K562 (cell line): ENCODE results near the gene NUDT9. TPM values are rescaled to one million over a fixed set of nuclear protein-coding genes. Genes with fewer than 3 reads are reported as not detected.

Source experiments
- ATAC-seq: fragments of 200-7000 bp; cut with Tn5 transposase; 3 replicates; pipeline ENCODE4 v1.9.1; 2020; ENCODE audit warnings: moderate library complexity
- BruUV-seq: library from RNA; stranded (reverse); fragments of 400-500 nt; replicated peaks from 2 replicates; lab custom pipeline; 2021; lab: Mats Ljungman, UMichigan
- CTCF ChIA-PET: fragments of 300-600 bp; formaldehyde crosslinking; extraction: SDS; loops from one replicate; lab custom pipeline; 2021; ENCODE audit warnings: low intra/inter-chr PET ratio; lab: Yijun Ruan, JAX
- POLR2A ChIA-PET: fragments of 300-600, 350-650 bp; sonication (Branson Sonifier 250); formaldehyde crosslinking; extraction: SDS; loops from one replicate; lab custom pipeline; 2021; ENCODE audit warnings: antibody characterized with exemption, inconsistent platforms; lab: Yijun Ruan, JAX
- DNase-seq, 4 experiments: peaks; one replicate each; pipeline versions ENCODE4 v3.0.0 to v3.0.0-alpha.2; 2011 to 2018; ENCODE audit warnings: low spot score in 3 of 4, mixed read lengths in 3 of 4; ENCODE audit errors: extremely low read depth in 1 of 4
- FAIRE-seq: peaks from 2 replicates; lab custom pipeline; 2011; peaks lifted over from hg19 to GRCh38; lab: Jason Lieb, UNC
- H2AFZ ChIP-seq: 2 replicates; pipeline ENCODE4 v1.6.0; 2011; ENCODE audit warnings: low read depth, low read length, control low read depth, inconsistent platforms
- H3K27ac ChIP-seq: fragments of 200-600 bp; 3 replicates; pipeline ENCODE4 v1.8.0; 2011; ENCODE audit warnings: low read depth, mild to moderate bottlenecking, control low read depth, inconsistent platforms, low read length, moderate library complexity, mixed read lengths; ENCODE audit errors: extremely low read depth
- H3K27me3 ChIP-seq, 2 experiments: fragments of 300-600 bp in 1 of 2; 2 replicates in 1 of 2; 3 replicates in 1 of 2; pipeline versions ENCODE4 v1.6.0 to v1.8.0; 2011; ENCODE audit warnings: inconsistent platforms in 2 of 2, low read length in 2 of 2, mild to moderate bottlenecking in 1 of 2, mixed read lengths in 1 of 2, moderate library complexity in 1 of 2; ENCODE audit not compliant: control insufficient read depth in 2 of 2, insufficient read depth in 2 of 2
- H3K36me3 ChIP-seq: fragments of 300-600 bp; 3 replicates; pipeline ENCODE4 v1.8.0; 2011; ENCODE audit warnings: mild to moderate bottlenecking, low read length, inconsistent platforms; ENCODE audit not compliant: control insufficient read depth, insufficient read depth
- H3K4me1 ChIP-seq, 2 experiments: fragments of 200-600 bp in 1 of 2; replicated peaks in 1 of 2; 2 replicates in 1 of 2; 3 replicates in 1 of 2; pipeline versions ENCODE4 v1.5.1 to v1.8.0; 2011; ENCODE audit warnings: inconsistent platforms in 2 of 2, low read length in 2 of 2, mild to moderate bottlenecking in 1 of 2, mixed read lengths in 1 of 2, moderate library complexity in 1 of 2; ENCODE audit not compliant: control insufficient read depth in 2 of 2, insufficient read depth in 2 of 2
- H3K4me2 ChIP-seq: 2 replicates; pipeline ENCODE4 v1.6.1; 2011; ENCODE audit warnings: low read length, control low read depth, inconsistent platforms, mixed read lengths; ENCODE audit not compliant: insufficient read depth
- H3K4me3 ChIP-seq: fragments of 200-600 bp; sonication (generic), shearing (Covaris generic); 2 replicates; pipeline ENCODE4 v1.5.1; 2016; ENCODE audit warnings: control low read depth, inconsistent platforms
- H3K79me2 ChIP-seq: fragments of 200-600 bp; 3 replicates; pipeline ENCODE4 v1.8.0; 2011; ENCODE audit warnings: low read length, inconsistent platforms; ENCODE audit not compliant: control insufficient read depth, insufficient read depth
- H3K9ac ChIP-seq, 2 experiments: 2 replicates each; pipeline versions ENCODE4 v1.6.0 to v1.6.1; 2011; ENCODE audit warnings: low read depth in 2 of 2, low read length in 2 of 2, control low read depth in 1 of 2, inconsistent platforms in 1 of 2, mild to moderate bottlenecking in 1 of 2, mixed read lengths in 1 of 2; ENCODE audit not compliant: insufficient read depth in 1 of 2
- H3K9me1 ChIP-seq: one replicate; pipeline ENCODE4 v1.6.0; 2011; ENCODE audit warnings: inconsistent platforms, mild to moderate bottlenecking, low read length, moderate library complexity; ENCODE audit not compliant: control insufficient read depth, insufficient read depth
- H3K9me3 ChIP-seq: replicated peaks from 2 replicates; pipeline ENCODE4 v1.5.1; 2011; ENCODE audit warnings: low read depth, low read length, inconsistent platforms; ENCODE audit not compliant: control insufficient read depth, insufficient read depth
- H4K20me1 ChIP-seq: replicated peaks from 2 replicates; pipeline ENCODE4 v1.6.1; 2011; ENCODE audit warnings: low read length, inconsistent platforms, mixed read lengths; ENCODE audit not compliant: control insufficient read depth, insufficient read depth
- CTBP1 ChIP-seq: fragments of 450-650 bp; IDR thresholded peaks from 2 replicates; pipeline ENCODE4 v1.6.1; 2016; ENCODE audit warnings: borderline replicate concordance
- L3MBTL2 ChIP-seq: fragments of 450-650 bp; IDR thresholded peaks from 2 replicates; pipeline ENCODE4 v1.6.1; 2016; ENCODE audit warnings: mild to moderate bottlenecking, moderate library complexity
- MEF2D ChIP-seq: conservative IDR thresholded peaks from 2 replicates; pipeline ENCODE4 v1.6.1; 2016; ENCODE audit warnings: low read depth, missing genetic modification characterization, missing compliant biosample characterization
- PHF21A ChIP-seq: fragments of 450-650 bp; IDR thresholded peaks from 2 replicates; pipeline ENCODE4 v1.6.1; 2017; ENCODE audit warnings: low read depth, borderline replicate concordance
- SNIP1 ChIP-seq: fragments of 450-650 bp; IDR thresholded peaks from 2 replicates; pipeline ENCODE4 v1.7.1; 2017; ENCODE audit warnings: low read depth, mild to moderate bottlenecking
- TCF7L2 ChIP-seq: fragments of 150-350 bp; IDR thresholded peaks from 2 replicates; pipeline ENCODE4 v1.6.1; 2016; ENCODE audit warnings: low read depth, mild to moderate bottlenecking, low read length, moderate library complexity
- ZFP36 ChIP-seq: fragments of 150-350 bp; IDR thresholded peaks from 2 replicates; pipeline ENCODE4 v1.6.1; 2018; ENCODE audit warnings: low read length, low read depth; ENCODE audit not compliant: partially characterized antibody
- ZKSCAN1 ChIP-seq: fragments of 150-350 bp; IDR thresholded peaks from 2 replicates; pipeline ENCODE4 v1.6.1; 2016; ENCODE audit warnings: low read depth, low read length
- ZNF12 ChIP-seq: sonication (generic); formaldehyde crosslinking; IDR thresholded peaks from 2 replicates; pipeline ENCODE4 v1.4.0; 2020; ENCODE audit warnings: mild to moderate bottlenecking, missing genetic modification reagents
- ZNF354B ChIP-seq: fragments of 250-450 bp; sonication (Bioruptor Pico); IDR thresholded peaks from 2 replicates; pipeline ENCODE4 v1.4.0; 2020
- ZNF41 ChIP-seq: fragments of 250-450 bp; sonication (Bioruptor Pico); conservative IDR thresholded peaks from 2 replicates; pipeline ENCODE4 v1.4.0; 2020; ENCODE audit warnings: mild to moderate bottlenecking
- ZNF778 ChIP-seq: fragments of 450-650 bp; formaldehyde crosslinking; IDR thresholded peaks from 2 replicates; pipeline ENCODE4 v1.4.0; 2020; ENCODE audit warnings: mild to moderate bottlenecking, moderate library complexity
- WGBS: fragments of 100-300 bp; shearing (Covaris generic); methylation state at CpG from one replicate; pipeline ENCODE4 v1.1.6; 2016; ENCODE audit warnings: low coverage, mixed read lengths; ENCODE audit not compliant: insufficient coverage; ENCODE audit errors: missing lambda C conversion rate; 5-methylcytosine and 5-hydroxymethylcytosine counted together
- in situ Hi-C: fragments of 300-500 bp; cut with MboI; formaldehyde crosslinking; loops from 4 replicates; pipeline ENCODE4 v1.15.0; 2018; ENCODE audit warnings: inconsistent platforms, mixed read lengths
- intact Hi-C: fragments of 100-400 bp; cut with micrococcal nuclease; formaldehyde crosslinking; loops from 2 replicates; pipeline ENCODE4 v1.14.2; 2022
- polyA plus RNA-seq, 8 experiments: library from polyadenylated mRNA; depleted of rRNA in 4 of 8; stranded (reverse) in 5 of 8; unstranded in 3 of 8; fragments of >200 nt; fragmentation: Nextera tagmentation in 2 of 8; fragmentation: Illumina TruSeq in 1 of 8; extraction: Ambion mirVana in 2 of 8; extraction: Trizol in 1 of 8; gene quantifications; 2 replicates each; pipeline versions ENCODE4 v1.2.1 to v1.2.3, GENCODE V29; 2011 to 2014; ENCODE audit warnings: inconsistent platforms in 1 of 8, missing spikeins in 1 of 8
- total RNA-seq, 7 experiments: library from RNA; depleted of rRNA in 6 of 7; stranded (reverse); fragments of >200 nt in 6 of 7; fragmentation: Illumina TruSeq in 2 of 7; extraction: Trizol in 2 of 7; gene quantifications; 2 replicates each; pipeline versions ENCODE4 v1.2.1 to v1.2.3, GENCODE V29; 2011 to 2021; ENCODE audit warnings: low replicate concordance in 1 of 7
- TF ChIP-seq, protein P1 (sequence below): fragments of 250-450 bp; sonication (Bioruptor Pico); IDR thresholded peaks from 2 replicates; pipeline ENCODE4 v1.4.0; 2020; ENCODE audit warnings: mild to moderate bottlenecking
- TF ChIP-seq, protein P2 (sequence below): sonication (generic); formaldehyde crosslinking; IDR thresholded peaks from 2 replicates; pipeline ENCODE4 v1.8.0; 2023; ENCODE audit warnings: mild to moderate bottlenecking, missing genetic modification reagents

NUDT9 gene
- total and polyA plus RNA-seq, 9 of the 15 experiments (the other 6 are each of a cell fraction or from before 2014, with no cell fraction given): 8.5 to 20.8 (median 18.0) TPM

DNA sequence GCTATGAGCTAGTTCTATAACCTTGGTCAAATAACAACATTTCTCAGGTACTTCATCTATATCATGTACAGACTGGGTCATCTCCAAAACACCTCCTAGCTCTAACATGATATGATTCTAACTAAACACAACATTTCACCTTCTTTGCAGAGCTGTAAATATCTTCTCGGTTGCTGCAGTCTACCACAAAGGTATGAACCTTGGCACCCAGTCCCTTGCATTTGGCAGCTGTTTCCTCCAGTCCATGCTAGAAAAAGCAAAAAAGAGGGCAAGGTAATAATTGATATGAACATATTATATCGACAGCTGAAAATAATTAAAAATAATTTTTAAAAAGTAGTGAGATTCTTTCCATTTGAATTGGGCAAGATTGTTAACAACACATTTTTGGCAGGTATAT lies 40.3 kb upstream of the NUDT9 start:
- H3K27me3 ChIP-seq: no peaks in the 10 kb centered on the region
- in situ Hi-C loops: no loop called here
- peaks cover 57% of the 10 kb centered on the region for H3K36me3 ChIP-seq
- TF ChIP-seq, protein P1, sequence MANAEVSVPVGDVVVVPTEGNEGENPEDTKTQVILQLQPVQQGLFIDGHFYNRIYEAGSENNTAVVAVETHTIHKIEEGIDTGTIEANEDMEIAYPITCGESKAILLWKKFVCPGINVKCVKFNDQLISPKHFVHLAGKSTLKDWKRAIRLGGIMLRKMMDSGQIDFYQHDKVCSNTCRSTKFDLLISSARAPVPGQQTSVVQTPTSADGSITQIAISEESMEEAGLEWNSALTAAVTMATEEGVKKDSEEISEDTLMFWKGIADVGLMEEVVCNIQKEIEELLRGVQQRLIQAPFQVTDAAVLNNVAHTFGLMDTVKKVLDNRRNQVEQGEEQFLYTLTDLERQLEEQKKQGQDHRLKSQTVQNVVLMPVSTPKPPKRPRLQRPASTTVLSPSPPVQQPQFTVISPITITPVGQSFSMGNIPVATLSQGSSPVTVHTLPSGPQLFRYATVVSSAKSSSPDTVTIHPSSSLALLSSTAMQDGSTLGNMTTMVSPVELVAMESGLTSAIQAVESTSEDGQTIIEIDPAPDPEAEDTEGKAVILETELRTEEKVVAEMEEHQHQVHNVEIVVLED (CRISPR knock-in tag): no peak
- no peak for TF ChIP-seq ZKSCAN1
- TF ChIP-seq L3MBTL2: no peak
- TF ChIP-seq ZNF12 (CRISPR knock-in tag): no peak
- no peak for TF ChIP-seq SNIP1
- TF ChIP-seq CTBP1: no peak
- TF ChIP-seq ZNF354B (CRISPR knock-in tag): no peak
- TF ChIP-seq ZNF778 (CRISPR knock-in tag): no peak
- no peak for TF ChIP-seq TCF7L2
- TF ChIP-seq MEF2D (tag): no peak
- TF ChIP-seq, protein P2, sequence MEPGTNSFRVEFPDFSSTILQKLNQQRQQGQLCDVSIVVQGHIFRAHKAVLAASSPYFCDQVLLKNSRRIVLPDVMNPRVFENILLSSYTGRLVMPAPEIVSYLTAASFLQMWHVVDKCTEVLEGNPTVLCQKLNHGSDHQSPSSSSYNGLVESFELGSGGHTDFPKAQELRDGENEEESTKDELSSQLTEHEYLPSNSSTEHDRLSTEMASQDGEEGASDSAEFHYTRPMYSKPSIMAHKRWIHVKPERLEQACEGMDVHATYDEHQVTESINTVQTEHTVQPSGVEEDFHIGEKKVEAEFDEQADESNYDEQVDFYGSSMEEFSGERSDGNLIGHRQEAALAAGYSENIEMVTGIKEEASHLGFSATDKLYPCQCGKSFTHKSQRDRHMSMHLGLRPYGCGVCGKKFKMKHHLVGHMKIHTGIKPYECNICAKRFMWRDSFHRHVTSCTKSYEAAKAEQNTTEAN: no peak
- TF ChIP-seq ZFP36: no peak
- no peak for TF ChIP-seq ZNF41
- TF ChIP-seq PHF21A: no peak
- TF ChIP-seq, all 486 proteins: peak for 0
- Histone ChIP-seq H3K9me1 (no peaks in the 10 kb centered on the region), H3K9ac (no peak overlapping the region), H3K27ac (no peak overlapping the region), H3K4me1 (peaks cover 0 to 3% of the 10 kb centered on the region in 2 experiments; a peak in 1 of 5 replicates), H2AFZ (no peak overlapping the region), H3K79me2 (peaks cover 48% of the 10 kb centered on the region), H3K4me3 (no peak overlapping the region), H3K4me2 (no peak overlapping the region), H4K20me1 (no peaks in the 10 kb centered on the region), H3K9me3 (no peaks in the 10 kb centered on the region)
- POLR2A ChIA-PET: interaction anchor here (0.7 to 3.1 kb wide), 3 partner anchors 9 to 41 kb away, joined by 3 to 23 read pairs (median 5); partner anchors contain the start of gene HSD17B11
- BruUV-seq: no TSS peak
- no peak for FAIRE-seq
- no peak for DNase-seq
- 94% methylated on average over 2 of the region's 2 CpGs for WGBS
- CTCF ChIA-PET: no interaction called here
- no peak for ATAC-seq
- intact Hi-C loops: no loop called here
